HG02970 (cell line): ENCODE results near the gene PPP4R2.
"Not testable (repeated sequence)": the region's sequence is repeated elsewhere in the genome, so short reads cannot be mapped to it uniquely, and the experiment has no call there.

Experiments used
- ATAC-seq: cut with Tn5 transposase; IDR thresholded peaks from one replicate; pipeline ENCODE4 v1.9.1; 2021; ENCODE audit warnings: mild to moderate bottlenecking, moderate library complexity, moderate number of reproducible peaks; ENCODE audit not compliant: unreplicated experiment, low FRiP score

Gene PPP4R2

DNA sequence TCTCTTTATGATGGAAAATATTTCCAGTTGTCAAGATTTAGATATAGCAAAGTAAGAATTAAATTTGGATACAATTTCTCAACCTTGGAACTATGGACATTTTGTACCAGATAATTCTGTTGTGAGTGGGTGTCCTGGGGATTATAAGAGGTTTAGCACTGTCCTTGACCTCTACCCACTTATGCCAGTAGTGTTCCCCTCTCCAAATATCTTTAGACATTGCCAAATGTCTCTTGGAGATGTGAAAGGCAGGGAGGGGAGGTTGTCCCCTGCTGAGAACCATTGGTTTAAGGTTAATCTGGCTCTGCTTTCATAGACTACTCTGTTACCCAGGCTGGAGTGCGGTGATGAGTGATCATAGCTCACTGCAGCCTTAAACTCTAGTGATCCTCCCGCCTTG is 64.8 kb downstream of the PPP4R2 start, which contains the start of gene EBLN2:
Gene EBLN2, plus strand, starts transcription at position 244 of the 400 bp plus-strand sequence. CDS start 423 bp downstream, outside the sequence.
- no peak for ATAC-seq

- not testable (repeated sequence) for ATAC-seq
Observed at GRCh38 chr3:73066243-73066642, 69.6 kb downstream of the PPP4R2 start.

GRCh38 chr3:73068419-73068818 is 71.8 kb downstream of the PPP4R2 start:
- ATAC-seq: no peak

GRCh38 chr3:73069187-73069586 is 72.6 kb downstream of the PPP4R2 start:
- ATAC-seq: no peak

- ATAC-seq: no peak
Observed at GRCh38 chr3:73069775-73070444, 73.3 kb downstream of the PPP4R2 start.

GRCh38 chr3:73070675-73071575 is 74.3 kb downstream of the PPP4R2 start:
- ATAC-seq: no peak

- ATAC-seq: no peak
Observed at GRCh38 chr3:73071952-73072351, 75.3 kb downstream of the PPP4R2 start.

DNA sequence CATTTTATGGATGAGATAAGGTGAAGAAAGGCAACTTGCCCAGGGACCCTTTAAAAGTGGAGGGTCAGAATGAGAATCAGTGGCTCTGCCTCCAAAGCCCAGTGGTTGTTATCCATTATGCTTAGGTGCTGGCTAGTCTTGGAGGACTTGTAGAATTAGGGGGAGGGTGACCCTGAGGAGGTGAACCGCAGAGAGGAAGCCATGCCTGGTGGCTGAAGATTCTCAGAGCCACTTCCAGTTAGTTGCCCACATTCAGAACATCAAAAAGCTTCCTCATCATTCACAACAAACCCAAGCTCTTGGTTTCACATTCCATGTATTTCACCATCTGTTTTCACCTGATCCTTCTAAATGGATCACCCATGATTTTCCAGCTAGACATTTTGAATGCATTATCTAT is 76.0 kb downstream of the PPP4R2 start:
- no peak for ATAC-seq

- no peak for ATAC-seq
Observed at GRCh38 chr3:73073091-73073707, 76.6 kb downstream of the PPP4R2 start.

DNA sequence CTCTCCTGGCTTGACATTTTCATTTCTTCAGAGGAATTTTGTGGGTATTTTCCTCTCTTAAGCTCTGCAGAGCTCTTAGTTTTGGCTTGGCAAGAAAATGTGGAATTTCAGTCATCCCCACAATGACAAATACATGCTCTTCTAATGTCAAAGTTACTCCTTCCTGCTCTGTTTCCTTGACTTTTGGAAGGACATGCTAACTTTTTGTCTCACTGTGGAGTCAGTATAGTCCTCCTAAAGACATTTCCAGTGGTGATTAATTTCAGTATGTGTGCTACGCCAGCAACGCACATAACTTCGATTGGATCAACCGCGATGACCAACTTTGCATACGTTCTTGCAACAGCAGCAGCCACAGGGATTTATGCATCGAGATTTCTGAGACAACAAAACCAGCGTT is 78.2 kb downstream of the PPP4R2 start:
- ATAC-seq: no peak

DNA sequence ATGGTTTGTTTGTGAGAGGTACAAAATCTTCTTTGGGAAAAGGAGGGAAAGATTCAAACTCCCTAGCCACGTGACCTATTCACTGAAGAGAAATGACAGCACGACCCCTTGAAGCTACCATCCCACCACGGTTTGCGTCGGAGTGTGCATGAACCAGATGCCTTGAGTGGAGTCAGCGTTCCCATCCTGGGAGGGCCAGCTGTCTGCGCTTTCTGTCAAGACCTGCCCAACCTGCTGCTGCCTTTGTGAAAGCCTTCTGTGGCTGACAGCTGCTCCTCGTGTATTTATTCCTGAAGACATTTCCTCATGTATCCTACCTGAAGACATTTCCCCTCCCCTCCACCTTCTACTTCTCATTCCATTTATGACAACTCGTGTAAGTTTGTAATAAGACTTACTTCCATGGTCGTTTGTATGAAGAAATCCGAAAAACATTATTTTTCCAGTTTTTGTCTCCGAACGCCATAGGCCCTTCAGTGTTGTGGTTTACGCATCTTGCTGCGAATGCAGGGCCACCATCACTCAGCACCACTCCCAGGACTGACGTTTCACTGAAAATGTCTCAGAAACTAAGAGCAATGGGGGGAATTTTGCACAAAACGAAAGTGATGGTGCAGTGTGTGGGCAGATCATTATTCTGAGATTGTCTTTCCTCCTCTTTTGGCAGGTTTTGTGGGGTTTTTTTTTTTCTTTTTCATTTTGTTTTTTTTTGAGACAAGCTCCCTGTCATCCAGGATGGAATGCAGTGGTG is 83.8 kb downstream of the PPP4R2 start:
- no peak for ATAC-seq

GRCh38 chr3:73081140-73081539 is 84.5 kb downstream of the PPP4R2 start:
- no peak for ATAC-seq

- no peak for ATAC-seq
Observed at GRCh38 chr3:73084170-73084569, 87.6 kb downstream of the PPP4R2 start.

DNA sequence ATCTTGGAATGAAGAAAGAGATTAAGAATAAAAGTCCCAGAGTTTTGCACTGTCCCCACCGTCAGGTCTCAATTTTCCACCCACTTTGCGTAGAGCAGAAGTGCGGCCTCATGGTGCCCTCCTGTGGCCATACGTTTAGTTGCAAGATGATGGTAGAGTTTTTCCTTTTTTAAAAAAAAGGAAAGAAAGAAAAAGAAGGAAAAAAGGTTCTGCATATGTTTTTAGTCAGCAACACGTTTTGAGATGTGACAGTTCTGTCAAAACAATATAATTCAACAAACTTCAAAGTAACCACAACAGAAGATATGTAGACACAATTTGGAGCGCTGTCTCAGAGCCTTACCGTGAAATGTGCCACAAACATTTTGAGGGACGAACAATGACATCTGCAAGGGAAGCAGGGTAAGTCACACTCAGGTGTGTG is 89.5 kb downstream of the PPP4R2 start:
- ATAC-seq: no peak

- ATAC-seq: no peak
Observed at GRCh38 chr3:73094129-73094528, 97.5 kb downstream of the PPP4R2 start.

- no peak for ATAC-seq
Observed at GRCh38 chr3:73094951-73095350, 98.3 kb downstream of the PPP4R2 start.

DNA sequence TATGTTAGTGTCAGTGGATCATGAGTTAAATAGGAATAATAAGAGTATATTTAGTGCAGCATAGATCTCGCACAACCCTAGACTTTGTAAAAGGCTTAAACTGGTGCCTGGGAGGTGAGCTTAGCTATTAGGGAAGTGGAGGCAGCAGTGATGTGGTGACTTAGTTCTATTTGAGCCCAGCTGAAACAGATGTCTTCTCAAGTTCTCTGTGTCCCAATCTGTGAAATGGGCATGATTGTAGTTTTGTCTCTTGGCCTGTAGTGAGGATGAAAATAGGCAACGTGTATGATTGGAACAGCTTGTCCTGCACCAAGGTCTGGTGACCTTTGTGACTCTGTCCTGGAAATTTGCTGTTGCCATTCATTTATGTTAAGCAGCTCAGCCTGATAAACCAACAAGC is 99.6 kb downstream of the PPP4R2 start:
- no peak for ATAC-seq

GRCh38 chr3:73098026-73098425 is 101.4 kb downstream of the PPP4R2 start:
- no peak for ATAC-seq

DNA sequence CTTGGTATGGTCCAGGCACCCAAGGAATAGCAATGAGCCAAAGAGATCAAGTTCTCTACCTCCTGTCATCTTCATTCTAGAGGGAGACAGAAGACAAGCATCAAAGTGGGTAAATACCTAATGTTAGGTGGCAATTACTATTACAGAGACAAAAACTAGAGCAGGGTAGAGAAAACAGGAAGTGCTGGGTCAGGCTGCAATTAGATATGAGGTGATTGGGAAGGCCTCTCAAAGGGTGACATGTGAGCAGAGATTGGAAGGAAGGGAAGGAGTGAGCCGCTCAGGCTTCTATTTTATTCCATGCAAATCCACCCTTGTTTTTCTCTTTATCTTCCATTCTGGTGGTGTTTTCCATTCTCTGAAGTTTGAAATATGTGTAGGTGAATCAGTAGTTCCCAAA is 102.3 kb downstream of the PPP4R2 start:
- no peak for ATAC-seq

- no peak for ATAC-seq
Observed at GRCh38 chr3:73100741-73101559, 104.3 kb downstream of the PPP4R2 start.
